ENCODE data around the gene HTR2B.
A peak's percentile ranks its signal among the peaks of the same experiment; 100 is the strongest.
"Not testable (repeated sequence)": the region's sequence is repeated elsewhere in the genome, so short reads cannot be mapped to it uniquely, and the experiment has no call there.

The HTR2B gene

DNA sequence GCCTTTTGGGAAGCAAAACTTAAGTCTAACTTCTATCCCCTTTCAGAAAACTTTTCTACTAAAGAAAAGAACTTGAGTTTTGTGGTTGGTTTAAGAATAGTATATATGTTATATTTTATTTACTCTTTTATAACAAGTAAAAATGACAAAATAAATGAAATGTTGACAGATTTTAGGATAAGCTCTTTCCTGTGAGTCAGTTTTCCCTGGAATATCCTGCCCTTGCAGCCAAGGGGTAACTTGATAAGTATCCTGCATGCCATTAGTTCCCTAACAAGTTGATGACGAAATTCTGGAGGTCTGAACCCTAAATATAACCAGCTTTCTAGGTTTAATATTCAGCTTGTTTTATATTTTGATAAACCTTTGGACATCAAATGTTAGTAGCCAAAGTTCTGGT lies 7.3 kb upstream of the HTR2B start:
- DNase-seq: no peak

DNA sequence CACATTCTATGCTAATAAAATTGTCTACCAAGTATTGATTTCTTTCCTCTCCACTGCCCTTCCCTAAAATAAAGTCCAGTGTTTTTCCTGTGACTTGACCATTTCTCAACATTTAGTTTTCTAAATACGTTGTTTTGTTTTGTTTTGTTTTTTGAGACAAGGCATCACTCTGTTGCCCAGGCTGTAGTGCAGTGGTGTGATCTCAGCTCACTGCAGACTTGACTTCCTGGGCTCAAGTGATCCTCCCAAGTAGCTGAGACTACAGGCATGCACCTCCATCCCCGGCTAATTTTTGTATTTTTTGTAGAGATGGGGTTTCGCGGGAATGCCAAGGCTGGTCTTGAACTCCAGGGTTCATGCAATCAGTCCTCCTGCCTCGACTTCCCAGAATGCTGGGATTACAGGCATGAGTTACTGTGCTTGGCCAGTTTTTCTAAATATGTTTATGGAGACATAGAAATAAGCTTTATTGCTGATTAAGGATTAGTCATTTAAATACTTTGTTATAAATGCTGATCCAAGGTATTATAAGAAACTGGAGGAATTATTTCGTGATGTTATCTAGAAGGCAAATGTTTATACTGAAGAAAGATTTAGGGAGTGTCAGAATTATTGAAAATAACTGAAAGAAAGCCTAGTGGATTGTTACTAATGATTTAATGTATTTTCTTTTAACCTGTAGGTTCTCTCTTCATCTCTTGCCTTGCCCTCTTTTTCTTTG lies 5.7 kb upstream of the HTR2B start:
- no peak for DNase-seq

DNA sequence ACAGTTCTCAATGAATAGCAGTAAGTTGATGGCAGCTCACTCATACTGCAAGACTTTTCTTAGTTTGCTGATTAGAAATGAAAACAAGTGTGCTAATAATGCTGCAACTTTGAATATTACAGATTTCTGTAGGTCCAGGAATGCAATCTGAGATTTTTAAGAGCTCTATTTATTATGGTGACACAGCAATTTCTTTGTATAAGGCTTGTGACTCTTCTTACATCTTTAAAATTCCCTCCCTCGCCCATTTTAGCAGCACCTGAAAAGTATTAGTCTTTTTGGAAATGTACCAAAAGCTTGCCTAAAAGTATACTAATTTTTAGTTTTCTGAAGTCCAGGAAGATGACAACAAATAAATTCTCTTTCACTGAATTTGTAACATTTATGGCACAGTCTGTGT lies 4.4 kb upstream of the HTR2B start:
- DNase-seq: no peak

- DNase-seq: no peak
Measured at GRCh38 chr2:231128541-231128940, 3.7 kb upstream of the HTR2B start.

DNA sequence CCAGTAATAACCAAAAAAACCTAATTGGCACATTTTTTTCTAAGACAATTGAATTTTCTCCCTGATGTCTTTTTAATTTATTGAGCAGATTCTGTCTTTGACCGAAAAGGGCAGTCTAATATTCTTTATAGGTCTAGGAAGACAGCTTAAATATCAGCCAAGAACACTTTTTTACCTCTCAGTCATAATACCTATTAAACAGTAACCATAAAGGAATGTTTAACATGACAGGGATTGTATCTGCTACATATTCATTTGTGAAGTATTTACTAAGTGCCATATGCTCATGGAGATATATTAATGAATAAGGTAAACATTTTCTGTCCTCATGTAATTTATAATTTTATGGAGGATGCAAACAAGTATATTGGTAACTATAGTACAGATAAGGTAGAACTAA lies 3.1 kb upstream of the HTR2B start:
- DNase-seq: no peak

GRCh38 chr2:231127480-231127879 lies 2.6 kb upstream of the HTR2B start:
- DNase-seq: no peak

GRCh38 chr2:231126123-231126522 lies 1.3 kb upstream of the HTR2B start:
- DNase-seq: no peak

- no peak for DNase-seq
Measured at GRCh38 chr2:231123362-231123898, 1.4 kb downstream of the HTR2B start.

GRCh38 chr2:231118614-231118942 lies 6.3 kb downstream of the HTR2B start:
- DNase-seq: no peak

GRCh38 chr2:231117922-231118613 lies 6.8 kb downstream of the HTR2B start:
- no peak for DNase-seq

- no peak for DNase-seq
Measured at GRCh38 chr2:231117148-231117547, 7.7 kb downstream of the HTR2B start.

- DNase-seq: no peak
Measured at GRCh38 chr2:231115651-231116050, 9.2 kb downstream of the HTR2B start.

DNA sequence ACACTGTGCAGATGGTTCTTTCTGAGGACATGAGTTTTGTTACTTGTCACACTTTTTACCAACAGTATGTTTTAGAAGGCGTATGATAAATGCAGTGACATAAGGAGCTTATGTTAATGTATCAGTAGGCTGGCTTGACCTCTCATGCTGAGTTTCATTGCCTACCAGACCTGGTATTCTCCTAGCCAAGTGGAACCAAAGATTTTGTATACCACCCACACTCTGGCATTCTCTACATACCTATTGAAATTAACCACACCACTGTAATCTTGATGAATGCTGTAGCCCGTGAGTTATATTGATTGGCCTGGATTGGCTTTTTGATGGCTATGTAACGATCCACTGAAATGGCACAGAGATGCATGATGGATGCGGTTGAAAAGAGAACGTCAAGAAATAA lies 11.4 kb downstream of the HTR2B start:
- no peak for DNase-seq

DNA sequence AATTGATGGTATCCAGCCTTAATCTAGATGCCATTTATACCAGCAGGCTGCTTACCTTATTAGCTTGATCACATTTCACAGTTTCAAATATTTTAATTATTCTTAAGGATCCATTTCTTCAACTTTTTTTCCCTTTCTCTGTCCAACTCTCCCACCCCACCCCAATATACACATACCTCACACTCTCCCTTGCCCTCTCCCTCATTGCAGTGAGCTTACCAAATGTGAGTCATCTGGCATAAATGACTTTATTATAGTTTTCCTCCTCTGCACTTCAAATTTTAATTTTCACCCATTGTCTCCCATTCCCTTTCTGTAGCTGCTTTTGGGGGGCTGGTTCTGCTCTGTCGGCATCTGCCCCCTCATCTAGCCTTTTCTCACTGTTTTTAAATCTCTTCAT lies 12.9 kb downstream of the HTR2B start:
- no peak for DNase-seq

- DNase-seq: no peak
Measured at GRCh38 chr2:231110551-231110950, 14.3 kb downstream of the HTR2B start.

- peak; percentile 19 to 55 for DNase-seq
Measured at GRCh38 chr2:231104115-231104713, 20.6 kb downstream of the HTR2B start.

- DNase-seq: no peak
Measured at GRCh38 chr2:231102772-231103171, 22.1 kb downstream of the HTR2B start.

DNA sequence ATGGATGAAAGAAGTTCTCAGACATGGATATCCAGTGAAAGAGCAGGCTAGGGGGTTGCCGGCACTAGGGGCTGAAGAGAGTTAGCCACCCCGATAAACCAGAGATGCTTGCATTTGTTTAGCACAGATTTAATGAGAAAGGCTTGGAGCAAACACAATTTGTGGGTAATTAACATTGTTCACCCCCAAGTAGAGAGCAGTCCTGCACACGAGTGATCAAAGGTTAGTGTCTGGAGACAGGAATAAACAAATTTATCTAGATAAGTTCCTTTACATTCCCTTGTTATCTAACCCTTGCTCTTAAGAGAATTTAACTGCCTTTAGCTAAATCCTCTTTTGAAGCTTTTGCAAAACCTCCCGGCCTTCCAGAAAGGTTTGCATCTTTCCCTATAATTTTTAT lies 23.9 kb downstream of the HTR2B start:
- no peak for DNase-seq

GRCh38 chr2:231100321-231100720 lies 24.5 kb downstream of the HTR2B start:
- not testable (repeated sequence) for DNase-seq

DNA sequence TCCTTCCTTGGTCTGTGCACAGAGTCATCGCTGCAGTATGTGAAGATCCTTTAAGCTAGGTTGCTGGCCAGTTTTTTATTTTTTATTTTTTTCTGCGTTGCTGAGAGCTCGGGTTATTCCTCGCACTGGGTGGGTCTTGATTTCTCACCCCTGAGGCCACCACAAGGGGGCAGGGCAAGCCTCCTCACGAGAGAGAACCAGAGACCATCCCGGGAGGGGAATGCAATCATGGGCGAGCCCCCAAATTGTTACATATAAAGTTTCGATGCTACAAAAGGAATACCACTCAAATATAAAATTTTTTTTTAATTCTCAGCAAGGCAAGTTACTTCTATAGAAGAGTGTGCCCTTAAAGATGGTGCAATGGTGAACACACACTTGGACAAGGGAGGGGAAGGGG lies 24.9 kb downstream of the HTR2B start:
- DNase-seq: peak; percentile 14 to 29

GRCh38 chr2:231094736-231095346 lies 30.0 kb downstream of the HTR2B start:
- DNase-seq: no peak

DNA sequence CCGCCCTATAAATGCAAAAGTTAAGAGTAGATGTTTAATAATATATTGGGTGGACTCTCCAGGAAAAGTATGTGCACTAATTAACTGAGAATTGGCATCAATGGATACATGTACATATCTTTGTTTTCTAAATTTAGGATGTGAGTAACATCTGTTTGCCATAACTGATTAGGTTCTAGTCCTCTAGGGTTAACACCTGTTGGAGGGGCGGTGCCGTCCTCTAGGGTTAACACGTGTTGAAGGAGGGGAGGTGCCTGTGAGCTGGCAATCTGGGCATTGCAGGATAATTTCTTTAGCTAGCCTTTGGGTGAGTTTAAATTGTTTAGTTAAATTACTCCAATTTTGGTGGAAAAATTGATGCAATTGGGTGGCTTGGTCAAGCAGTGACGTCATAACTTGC lies 30.9 kb downstream of the HTR2B start:
- no peak for DNase-seq

GRCh38 chr2:231088754-231089153 lies 36.1 kb downstream of the HTR2B start:
- no peak for DNase-seq

DNA sequence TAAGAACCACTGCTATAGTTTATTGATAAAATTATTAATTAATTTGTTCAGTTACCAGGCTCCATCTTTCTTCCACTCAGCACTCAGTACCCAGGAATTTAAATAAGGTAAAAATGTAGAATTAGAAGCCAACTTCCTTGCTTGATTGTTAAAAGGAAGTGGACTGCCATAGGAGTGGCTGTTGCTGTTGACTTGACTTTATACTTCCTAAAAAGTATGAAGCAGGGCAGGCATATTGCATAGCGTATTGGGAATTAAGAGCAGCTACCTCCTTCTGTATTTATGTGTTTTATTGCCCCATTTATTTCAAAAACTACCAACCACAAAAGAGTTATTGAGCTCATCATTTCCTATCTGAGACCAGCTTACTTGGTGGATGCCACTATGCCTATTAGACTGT lies 40.3 kb downstream of the HTR2B start:
- DNase-seq: no peak

Measured in SHP77 (cell line).